Putamen (tissue), 1 donor: ENCODE results near the gene LIFR.
"Not testable (repeated sequence)": the region's sequence is repeated elsewhere in the genome, so short reads cannot be mapped to it uniquely, and the experiment has no call there.

ENCODE experiments used
- DNase-seq: peaks from one replicate; pipeline ENCODE4 v3.0.0-alpha.2; 2016; ENCODE audit warnings: low spot score

The LIFR gene

GRCh38 chr5:38516649-38517048 lies 39.8 kb downstream of the LIFR start:
- DNase-seq: not testable (repeated sequence)

- DNase-seq: no peak
Measured at GRCh38 chr5:38515646-38516045, 40.8 kb downstream of the LIFR start.

DNA sequence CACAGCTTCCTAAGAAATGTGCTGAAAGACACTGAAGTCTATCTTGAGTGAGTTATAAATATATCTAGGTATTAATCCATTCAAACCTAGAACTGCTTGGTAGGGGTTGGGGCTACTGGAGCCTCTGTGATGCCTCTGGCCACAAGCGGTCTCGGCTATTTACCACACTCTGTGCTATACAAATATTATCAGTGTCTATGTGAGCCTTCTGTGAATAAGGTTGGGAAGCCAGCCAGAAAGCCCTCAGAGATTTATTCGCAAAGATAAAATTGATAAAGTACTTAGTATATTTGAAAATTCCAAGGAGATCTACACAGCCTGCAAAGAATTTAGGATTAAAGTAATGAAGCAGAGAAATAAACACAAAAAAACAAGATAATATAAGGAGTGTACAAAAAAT lies 41.4 kb downstream of the LIFR start:
- DNase-seq: no peak

GRCh38 chr5:38509185-38509584 lies 47.3 kb downstream of the LIFR start:
- no peak for DNase-seq

DNA sequence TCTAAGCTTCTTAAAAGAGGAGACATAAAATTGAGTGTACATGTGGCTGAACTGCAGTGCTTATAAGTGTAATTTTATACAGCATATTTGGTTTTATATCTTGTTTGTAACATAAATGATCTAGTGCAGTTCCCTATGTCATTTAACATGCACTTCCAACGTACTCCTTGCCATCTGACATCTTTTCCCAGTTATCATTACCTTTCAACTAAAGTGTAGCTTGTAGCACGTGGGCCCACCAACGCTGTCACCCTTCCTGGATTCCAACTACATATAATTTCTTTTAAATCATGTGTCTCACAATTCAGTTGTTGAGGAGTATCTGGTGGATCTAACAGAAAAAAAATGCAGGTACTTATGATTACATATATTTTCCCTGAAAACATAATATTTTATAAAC lies 50.1 kb downstream of the LIFR start:
- DNase-seq: no peak

DNA sequence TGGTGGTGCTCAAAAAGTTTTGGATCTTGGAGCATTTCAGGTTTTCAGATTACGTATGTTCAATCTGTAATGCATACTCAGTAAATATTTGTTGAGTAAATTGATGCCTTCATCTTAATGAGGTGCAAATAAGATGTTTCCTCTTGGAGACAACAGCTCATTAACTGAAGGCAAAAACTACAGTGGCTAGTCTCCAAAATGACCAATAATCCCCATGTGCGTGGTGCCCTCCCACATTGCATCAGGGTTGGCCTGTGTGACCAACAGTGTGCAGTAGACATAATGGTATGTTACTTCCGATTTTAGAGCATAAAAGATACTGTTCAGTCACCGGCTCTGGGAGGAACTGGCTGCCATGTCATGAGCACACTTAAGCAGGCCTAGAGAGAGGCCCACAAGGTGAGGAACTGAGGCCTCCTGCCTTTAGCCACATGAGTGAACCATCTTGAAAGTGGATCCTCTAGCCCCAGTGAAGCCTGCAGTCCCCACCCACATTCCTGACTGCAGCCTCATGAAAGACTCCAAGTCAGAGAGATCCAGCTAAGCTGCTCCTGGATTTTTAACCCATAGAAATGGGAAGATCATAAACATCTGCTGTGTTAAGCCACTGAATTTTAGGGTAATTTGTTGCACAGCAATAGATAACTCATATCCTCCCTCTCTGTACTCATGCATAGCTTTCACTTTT lies 55.7 kb downstream of the LIFR start:
- no peak for DNase-seq

GRCh38 chr5:38497946-38498345 lies 58.5 kb downstream of the LIFR start:
- DNase-seq: peak; percentile 14

GRCh38 chr5:38494763-38495162 lies 61.7 kb downstream of the LIFR start:
- DNase-seq: no peak

GRCh38 chr5:38494175-38494574 lies 62.3 kb downstream of the LIFR start:
- DNase-seq: no peak

GRCh38 chr5:38483805-38484398 lies 72.5 kb downstream of the LIFR start:
- DNase-seq: no peak

- no peak for DNase-seq
Measured at GRCh38 chr5:38479315-38479904, 77.0 kb downstream of the LIFR start.

- no peak for DNase-seq
Measured at GRCh38 chr5:38478878-38479277, 77.6 kb downstream of the LIFR start.

- no peak for DNase-seq
Measured at GRCh38 chr5:38478166-38478565, 78.3 kb downstream of the LIFR start.

DNA sequence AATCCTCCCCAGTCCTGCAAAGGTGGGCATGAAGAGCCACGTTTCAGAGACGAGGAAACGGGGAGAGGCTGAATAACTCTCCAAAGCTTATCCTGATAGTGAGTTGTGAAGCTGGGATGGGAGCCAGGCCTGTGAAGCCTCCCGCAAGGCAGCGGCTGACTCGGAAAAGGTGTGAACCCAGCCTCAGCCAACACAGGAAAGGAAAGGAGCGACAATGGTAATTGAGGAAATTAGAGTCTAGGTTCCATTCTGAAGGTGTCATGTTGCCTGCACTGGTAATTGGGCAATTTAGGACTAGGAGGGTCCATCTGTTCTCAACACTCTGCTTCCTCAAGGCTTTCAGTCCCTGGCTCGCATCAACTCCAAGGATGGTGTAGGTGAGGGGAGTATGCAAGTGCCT lies 83.4 kb downstream of the LIFR start:
- no peak for DNase-seq

GRCh38 chr5:38472541-38472940 lies 83.9 kb downstream of the LIFR start:
- no peak for DNase-seq

DNA sequence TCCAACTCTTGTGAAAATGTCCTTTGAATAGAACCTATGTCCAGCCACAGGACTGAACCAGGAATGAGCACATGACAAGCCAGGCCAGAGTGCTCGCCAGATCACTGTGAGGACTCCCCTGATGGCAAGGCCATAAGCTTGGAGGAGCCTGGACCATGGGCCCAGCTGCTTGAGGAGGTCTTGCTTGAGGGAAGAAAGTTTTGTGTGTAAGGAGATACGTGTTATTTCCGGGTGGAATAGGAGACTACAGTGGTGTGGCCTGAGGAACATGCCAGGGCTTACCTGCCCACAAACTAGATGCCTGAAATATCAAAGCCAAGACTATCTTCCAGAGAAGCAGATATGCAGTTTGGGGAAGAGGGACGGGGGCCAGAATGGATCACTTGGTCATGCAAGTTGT lies 84.7 kb downstream of the LIFR start:
- DNase-seq: no peak

DNA sequence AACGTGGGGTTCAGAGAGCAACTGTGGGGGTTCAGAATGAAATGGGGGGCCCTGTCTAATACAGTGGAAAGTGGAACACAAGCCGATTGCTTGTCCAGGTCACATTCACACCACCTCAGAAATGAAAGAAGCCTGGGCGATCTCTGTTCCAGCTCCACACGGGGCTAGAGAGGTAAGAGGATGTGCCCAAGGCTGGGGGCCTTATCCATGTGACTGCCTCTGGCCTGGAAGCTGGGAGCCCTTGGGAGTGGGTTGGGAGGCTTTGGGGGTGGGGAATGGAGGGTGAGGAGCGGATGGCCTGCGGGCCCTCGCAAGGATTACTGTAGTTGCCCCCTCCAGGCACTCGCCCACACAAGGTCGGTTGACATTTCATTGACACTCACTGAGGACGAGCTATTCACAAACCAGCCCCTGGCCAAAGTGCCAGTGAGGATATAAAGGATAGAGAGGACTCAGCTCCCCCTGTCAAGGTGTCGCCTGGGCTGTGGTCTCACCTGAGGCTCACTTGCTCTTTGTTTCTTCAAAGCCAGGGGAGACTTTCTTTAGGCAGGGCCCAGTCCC lies 86.7 kb downstream of the LIFR start:
- no peak for DNase-seq

- peak; percentile 48 for DNase-seq
Measured at GRCh38 chr5:38468978-38469706, 87.3 kb downstream of the LIFR start.

DNA sequence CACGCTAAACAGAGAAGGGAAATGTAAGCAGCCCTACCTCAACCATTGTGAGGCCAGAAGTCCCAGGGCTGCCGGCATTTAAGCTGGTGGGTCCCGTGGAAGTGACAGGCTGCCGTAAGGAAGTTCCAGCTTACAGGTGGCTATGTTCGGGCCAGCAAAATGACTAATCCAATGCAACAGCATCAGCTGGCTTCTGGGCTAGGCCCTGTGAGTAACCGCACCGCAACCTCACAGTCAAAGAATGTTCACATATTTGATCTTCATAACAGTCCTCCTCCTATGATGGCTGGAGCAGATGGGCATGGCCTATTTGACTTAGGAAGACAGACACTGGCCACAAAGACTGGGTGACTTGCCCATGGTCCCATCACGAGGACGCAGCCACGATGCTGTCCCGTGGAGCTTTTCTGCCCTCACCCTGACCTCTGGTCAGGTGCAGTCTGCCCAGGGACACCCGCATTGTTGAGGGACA lies 88.2 kb downstream of the LIFR start:
- DNase-seq: no peak

DNA sequence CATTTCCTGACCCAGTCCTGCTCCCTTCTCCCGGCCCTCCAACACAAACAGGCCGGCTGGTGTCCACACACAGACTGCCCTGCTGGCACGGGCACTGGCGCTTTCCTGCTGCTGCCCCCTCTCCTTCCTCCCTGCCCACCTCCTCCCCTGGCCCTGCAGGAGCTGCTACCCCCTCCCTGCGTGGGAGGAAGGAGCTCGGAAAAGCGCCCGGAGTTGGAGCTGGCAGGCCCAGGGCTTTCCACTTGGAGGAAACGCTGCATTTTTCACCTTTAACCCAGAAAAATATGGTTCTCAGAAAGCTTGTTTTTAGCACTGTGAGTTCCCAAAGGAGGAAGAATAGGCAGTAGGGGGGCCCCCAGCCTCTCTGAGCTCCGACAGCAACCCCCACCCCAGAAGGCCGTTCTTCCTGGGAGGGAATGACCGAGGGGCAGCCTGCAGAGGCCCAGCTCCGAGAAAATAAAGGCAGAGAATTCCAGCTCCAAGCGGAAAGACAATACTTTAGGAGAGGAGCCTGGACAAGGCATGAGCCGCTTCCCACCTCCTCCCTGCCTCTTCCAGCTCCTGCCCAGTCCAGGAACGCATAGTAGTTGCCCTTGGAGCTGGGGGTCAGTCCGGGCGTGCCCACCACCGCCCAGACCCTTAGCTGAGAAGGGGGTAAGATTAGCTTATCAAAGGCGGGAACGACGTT lies 88.9 kb downstream of the LIFR start:
- peak; percentile 77 for DNase-seq

DNA sequence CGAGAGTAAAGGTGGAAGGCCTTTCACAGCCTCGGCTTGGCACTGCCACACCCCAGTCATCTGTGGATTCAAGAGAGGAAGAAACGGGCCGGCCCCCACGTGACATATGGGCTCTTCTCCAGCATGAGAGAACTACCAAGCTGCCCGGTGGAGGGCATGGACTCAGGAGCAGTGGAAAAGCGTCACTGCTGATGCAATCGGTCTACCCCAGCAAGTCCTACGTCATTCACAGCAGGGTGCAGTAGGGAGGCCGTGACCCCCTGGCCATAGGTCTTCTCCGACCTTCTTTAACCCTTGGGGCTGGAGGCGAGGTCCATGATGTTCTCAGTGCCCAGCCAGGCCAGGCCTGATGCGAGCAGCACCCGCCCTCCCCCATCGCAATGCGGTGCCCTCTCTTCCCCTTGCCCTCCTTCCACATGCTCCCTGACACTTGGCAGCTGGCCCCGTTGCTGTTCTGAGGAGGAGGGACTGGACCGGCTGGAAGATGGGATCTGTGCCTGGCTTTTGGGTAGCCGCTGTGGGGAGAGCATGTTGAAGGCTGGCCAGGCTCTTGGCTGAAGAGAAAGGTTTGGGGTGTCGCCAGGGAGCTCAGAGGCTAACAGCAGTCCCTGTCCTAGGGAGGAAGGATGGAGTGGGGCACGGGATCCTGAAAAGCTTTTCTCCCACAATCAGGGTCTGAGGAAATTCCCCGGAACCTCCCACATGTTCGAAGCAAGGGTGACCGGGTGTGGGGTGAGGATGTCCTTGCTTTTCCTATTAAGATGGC lies 89.8 kb downstream of the LIFR start:
- DNase-seq: peak; percentile 77
